ENCODE measurements around the gene RHEBL1. TPM values are rescaled to one million over a fixed set of nuclear protein-coding genes. Genes with fewer than 3 reads are reported as not detected.

The RHEBL1 gene
- total and polyA plus RNA-seq, 7 donors, result 0.21 to 1.2 (median 0.77) TPM; not detected in 3

- H3K27ac ChIP-seq, result no peak overlapping the region
- peak in 1 of 2 donors; percentile 52 for DNase-seq
- H3K9me3 ChIP-seq, result no peaks in the 10 kb centered on the region
- 75 to 87% (median 86%) methylated on average over 5 to 6 of the region's 6 CpGs for WGBS, 3 donors
- TF ChIP-seq CTCF (IDR thresholded peaks at IDR 0.05), result no peak
- no peak overlapping the region for H3K4me3 ChIP-seq
- intact Hi-C loops (cut with DNase I), result loop anchor here (5.0 kb wide), 1 partner anchor 37 kb away; no protein-coding TSS in a partner anchor
- H3K4me1 ChIP-seq, result peaks cover 22% of the 10 kb centered on the region
- peaks cover 5 to 51% of the 10 kb centered on the region in 2 donors for H3K36me3 ChIP-seq (ENCODE audit: insufficient read depth in 1 of 2, low read depth in 1 of 2)
- ATAC-seq, result no peak
- H3K27me3 ChIP-seq (ENCODE audit: insufficient read depth in 3 of 3, low read length in 2 of 3), result no peaks in the 10 kb centered on the region
Measured at GRCh38 chr12:49020441-49020840, 49.3 kb downstream of the RHEBL1 start.

GRCh38 chr12:49019443-49020324 is 50.1 kb downstream of the RHEBL1 start:
- intact Hi-C loops (cut with DNase I), result loop anchor here (5.0 kb wide), 1 partner anchor 38 kb away; no protein-coding TSS in a partner anchor
- H3K4me1 ChIP-seq, result peaks cover 30% of the 10 kb centered on the region
- TF ChIP-seq CTCF (IDR thresholded peaks at IDR 0.05), result no peak
- DNase-seq, result peak in 1 of 2 donors; percentile 49
- H3K9me3 ChIP-seq, result no peaks in the 10 kb centered on the region
- no peaks in the 10 kb centered on the region for H3K27me3 ChIP-seq (ENCODE audit: insufficient read depth in 3 of 3, low read length in 2 of 3)
- 58 to 67% (median 60%) methylated on average over 9 to 10 of the region's 10 CpGs for WGBS, 3 donors
- no peak for ATAC-seq
- peak overlapping the region; percentile 88 for H3K4me3 ChIP-seq
- H3K36me3 ChIP-seq (ENCODE audit: insufficient read depth in 1 of 2, low read depth in 1 of 2), result peaks cover 5 to 43% of the 10 kb centered on the region in 2 donors
- peak overlapping the region; percentile 96 for H3K27ac ChIP-seq

- WGBS, 3 donors, result 4 to 5% (median 4%) methylated on average over 8 of the region's 8 CpGs
- H3K4me3 ChIP-seq, result peak overlapping the region; percentile 88
- H3K36me3 ChIP-seq (ENCODE audit: insufficient read depth in 1 of 2, low read depth in 1 of 2), result peaks cover 5 to 37% of the 10 kb centered on the region in 2 donors
- peaks cover 33% of the 10 kb centered on the region for H3K4me1 ChIP-seq
- intact Hi-C loops (cut with DNase I), result no loop called here
- no peak for TF ChIP-seq CTCF (IDR thresholded peaks at IDR 0.05)
- ATAC-seq (peak in 2 of 4 donors; percentile 4 to 11), DNase-seq (no peak)
- H3K27me3 ChIP-seq (ENCODE audit: insufficient read depth in 3 of 3, low read length in 2 of 3), result no peaks in the 10 kb centered on the region
- peak overlapping the region; percentile 96 for H3K27ac ChIP-seq
- no peaks in the 10 kb centered on the region for H3K9me3 ChIP-seq
Measured at GRCh38 chr12:49019120-49019430, 50.7 kb downstream of the RHEBL1 start.

DNA sequence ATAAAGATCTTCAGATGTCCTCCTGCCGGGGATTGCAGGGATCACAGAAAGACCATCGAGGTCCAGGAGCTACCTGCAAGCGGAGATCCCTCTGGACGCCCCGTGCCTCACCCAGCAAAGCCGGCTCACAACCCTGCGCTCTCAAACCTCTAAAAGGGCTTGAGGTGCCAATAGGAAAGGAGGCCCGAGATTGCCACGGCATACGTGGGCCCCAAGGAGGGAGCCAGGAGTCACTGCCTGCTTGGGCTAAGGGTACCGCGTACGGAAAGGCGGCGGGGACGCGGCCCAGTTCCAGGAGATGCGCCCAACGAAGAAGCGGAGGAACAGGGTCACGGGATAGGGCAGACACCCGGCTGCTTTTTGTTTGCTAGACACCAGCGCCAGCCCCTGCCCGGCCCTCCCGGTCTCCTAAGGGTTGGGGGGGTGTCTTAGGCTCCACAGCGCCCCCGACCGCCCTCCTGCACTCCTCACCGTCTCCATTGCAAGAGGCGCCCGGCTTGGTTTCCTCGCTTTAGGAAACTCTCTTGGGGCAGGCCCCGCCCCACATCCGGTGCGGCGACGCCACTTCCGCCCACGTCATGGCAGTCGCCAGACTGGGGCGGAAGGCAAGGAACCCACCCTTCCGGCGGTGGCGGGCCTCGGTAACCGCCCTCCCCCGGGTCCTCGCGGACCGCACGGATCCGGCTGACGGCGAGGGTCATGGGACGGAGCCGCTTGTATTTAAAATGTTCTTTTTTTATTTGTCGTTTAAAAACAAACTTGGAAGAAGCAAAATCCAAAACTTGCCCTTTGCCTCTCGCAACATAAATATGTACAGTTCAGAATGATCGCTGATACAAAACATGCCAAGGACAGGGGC is 51.3 kb downstream of the RHEBL1 start, which contains the start of gene PRKAG1:
Gene PRKAG1 (minus strand): TSS at position 516 of the 859 bp plus-strand sequence. CDS start 36 bp downstream, at position 480.
- Histone ChIP-seq H3K4me3 (peak within 1 kb of the TSS; percentile 88), H3K4me1 (peaks cover 36% of the 10 kb centered on the region), H3K27ac (peak within 1 kb of the TSS; percentile 96), H3K27me3 (ENCODE audit: insufficient read depth in 3 of 3, low read length in 2 of 3) (no peaks in the 10 kb centered on the region), H3K9me3 (no peaks in the 10 kb centered on the region), H3K36me3 (ENCODE audit: insufficient read depth in 1 of 2, low read depth in 1 of 2) (peaks cover 5 to 31% of the 10 kb centered on the region in 2 donors)
- peak; percentile 42 for TF ChIP-seq CTCF (IDR thresholded peaks at IDR 0.05)
- peak; percentile 96 to 98 for DNase-seq
- 0% methylated on average over 57 to 59 of the region's 59 CpGs for WGBS, 3 donors
- intact Hi-C loops (cut with DNase I), result no loop called here
- peak; percentile 89 to 93 (median 90) for ATAC-seq

Data from psoas muscle (tissue), 8 donors.